Thyroid gland (tissue), 4 donors: Measurements from ENCODE around the gene LYPD1.

Source experiments
- CTCF ChIP-seq, 6 experiments: fragments of 200-600 bp in 3 of 6; fragments of 450-650 bp in 3 of 6; sonication (generic) in 3 of 6; IDR thresholded peaks; one replicate each; pipeline ENCODE4 v1.5.1; 2016 to 2019; ENCODE audit warnings: antibody characterized with exemption in 6 of 6, mild to moderate bottlenecking in 2 of 6, inconsistent platforms in 1 of 6, moderate library complexity in 1 of 6
- POLR2A ChIP-seq, 2 donors: fragments of 450-650 bp; IDR thresholded peaks; one replicate each; pipeline ENCODE4 v1.6.1; 2017; ENCODE audit warnings: antibody characterized with exemption in 2 of 2, mild to moderate bottlenecking in 2 of 2, moderate library complexity in 1 of 2

- TF ChIP-seq POLR2A (IDR thresholded peaks at IDR 0.05) (no peak), CTCF (IDR thresholded peaks at IDR 0.05) (no peak)
Observed at GRCh38 chr2:132678483-132678882, 8.5 kb upstream of the LYPD1 start.
